ENCODE results near the gene DCAF7. TPM values are rescaled to one million over a fixed set of nuclear protein-coding genes. Genes with fewer than 3 reads are reported as not detected.

The DCAF7 gene
- polyA plus RNA-seq, 5 donors, result 82.7 to 104 (median 95.6) TPM

- DNase-seq, result no peak
Observed at GRCh38 chr17:63578027-63578768, 27.9 kb downstream of the DCAF7 start.

- no peak for DNase-seq
Observed at GRCh38 chr17:63578769-63579111, 28.5 kb downstream of the DCAF7 start.

GRCh38 chr17:63579633-63580032, 29.4 kb downstream of the DCAF7 start:
- peak in 1 of 2 donors; percentile 6 for DNase-seq

GRCh38 chr17:63587770-63588169, 37.5 kb downstream of the DCAF7 start:
- no peak for DNase-seq

- no peak for DNase-seq
Observed at GRCh38 chr17:63588797-63589196, 38.5 kb downstream of the DCAF7 start.

GRCh38 chr17:63589646-63590045, 39.4 kb downstream of the DCAF7 start:
- no peak for DNase-seq

GRCh38 chr17:63592797-63593196, 42.5 kb downstream of the DCAF7 start:
- DNase-seq, result no peak

GRCh38 chr17:63595132-63595531, 44.9 kb downstream of the DCAF7 start:
- no peak for DNase-seq

GRCh38 chr17:63596856-63597586, 46.7 kb downstream of the DCAF7 start:
- DNase-seq, result no peak

GRCh38 chr17:63598281-63598680, 48.0 kb downstream of the DCAF7 start:
- no peak for DNase-seq

- peak; percentile 72 to 76 for DNase-seq
Observed at GRCh38 chr17:63600569-63601438, 50.5 kb downstream of the DCAF7 start, which contains the start of gene TACO1. Gene TACO1 (plus strand): TSS chr17:63600895. CDS start chr17:63601084, 189 bp downstream.

GRCh38 chr17:63601439-63602371, 51.4 kb downstream of the DCAF7 start:
- no peak for DNase-seq

GRCh38 chr17:63609816-63610573, 59.7 kb downstream of the DCAF7 start:
- no peak for DNase-seq

- no peak for DNase-seq
Observed at GRCh38 chr17:63610854-63611253, 60.6 kb downstream of the DCAF7 start.

GRCh38 chr17:63611354-63611753, 61.1 kb downstream of the DCAF7 start:
- no peak for DNase-seq

- DNase-seq, result no peak
Observed at GRCh38 chr17:63613663-63614062, 63.4 kb downstream of the DCAF7 start.

GRCh38 chr17:63621229-63621683, 71.0 kb downstream of the DCAF7 start:
- DNase-seq, result no peak

- peak; percentile 99 to 100 for DNase-seq
Observed at GRCh38 chr17:63621684-63622573, 71.7 kb downstream of the DCAF7 start, which contains the start of gene MAP3K3. Gene MAP3K3 (plus strand): TSS chr17:63622417. CDS start chr17:63622760, 343 bp downstream.
